ENCODE data around the gene SHH.

SHH gene

DNA sequence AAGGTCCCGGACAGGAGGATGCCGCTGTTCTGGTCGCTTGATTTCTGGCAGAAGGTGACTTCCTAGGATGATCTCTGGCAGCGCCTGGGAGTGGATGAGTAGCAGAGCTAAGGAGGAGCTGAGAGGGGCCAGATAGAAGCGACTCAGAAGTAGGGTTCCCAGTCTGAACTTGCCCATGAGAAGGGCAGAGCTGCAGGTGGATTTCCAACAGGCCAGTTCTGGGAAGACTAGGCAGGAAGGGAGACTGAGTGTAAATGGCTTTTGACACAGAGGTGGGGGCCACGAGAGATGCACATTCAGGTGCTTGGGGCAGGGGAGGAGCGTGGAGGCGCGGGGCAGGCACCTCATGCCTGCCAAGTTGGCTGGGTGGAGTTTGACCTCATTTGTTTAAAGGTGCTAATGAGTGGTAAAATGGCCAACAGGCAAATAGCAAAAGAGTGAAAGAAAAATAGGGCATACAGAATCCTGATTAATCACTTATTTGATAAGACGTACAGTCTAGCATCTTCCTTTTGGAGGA is 58.8 kb downstream of the SHH start:
- no peaks in the 10 kb centered on the region for H3K27me3 Mint-ChIP-seq (ENCODE audit: low read depth)
- H3K4me3 Mint-ChIP-seq: no peak overlapping the region
- H3K27ac Mint-ChIP-seq: no peak overlapping the region
- peaks cover 3% of the 10 kb centered on the region for H3K9me3 Mint-ChIP-seq
- peaks cover 41% of the 10 kb centered on the region for H3K4me1 Mint-ChIP-seq (ENCODE audit: low read depth)
- peaks cover 32% of the 10 kb centered on the region for H3K36me3 Mint-ChIP-seq (ENCODE audit: low read depth)

DNA sequence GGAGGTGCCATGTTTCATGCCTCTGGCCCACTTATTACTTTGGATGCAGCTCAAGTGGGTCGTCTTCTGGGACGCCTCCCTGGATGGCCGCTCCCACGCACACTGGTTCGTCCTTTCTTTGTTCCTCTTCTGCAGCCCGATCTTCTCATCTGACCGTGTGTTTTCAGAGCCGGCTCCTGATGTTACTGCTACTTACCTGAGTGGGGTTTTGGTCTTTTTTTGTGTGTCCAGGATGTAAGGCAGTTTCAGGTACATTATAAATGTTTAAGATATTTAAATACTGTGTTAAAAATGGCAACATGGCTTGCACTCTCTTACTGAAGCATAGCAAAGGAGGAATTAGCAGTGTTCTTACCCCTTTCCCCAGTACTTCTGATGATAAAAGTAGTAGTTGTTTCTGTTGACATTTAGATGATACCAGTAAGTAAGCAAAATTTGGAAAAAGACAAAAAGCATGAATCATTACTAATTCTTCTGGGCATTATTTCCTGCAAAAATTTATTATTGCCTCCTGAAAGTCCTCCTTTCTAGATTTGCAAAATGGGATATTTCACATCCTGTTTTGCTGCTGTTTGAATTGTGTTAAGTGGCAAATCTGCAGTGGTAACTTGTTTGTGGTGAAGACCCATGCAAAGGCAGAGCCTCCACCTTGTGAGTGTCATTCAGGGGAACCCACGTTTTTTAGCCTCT is 59.4 kb downstream of the SHH start:
- peak overlapping the region; percentile 34 for H3K27ac Mint-ChIP-seq
- H3K9me3 Mint-ChIP-seq: peaks cover 3% of the 10 kb centered on the region
- H3K36me3 Mint-ChIP-seq (ENCODE audit: low read depth): peaks cover 32% of the 10 kb centered on the region
- H3K4me1 Mint-ChIP-seq (ENCODE audit: low read depth): peaks cover 41% of the 10 kb centered on the region
- H3K4me3 Mint-ChIP-seq: no peak overlapping the region
- H3K27me3 Mint-ChIP-seq (ENCODE audit: low read depth): no peaks in the 10 kb centered on the region

DNA sequence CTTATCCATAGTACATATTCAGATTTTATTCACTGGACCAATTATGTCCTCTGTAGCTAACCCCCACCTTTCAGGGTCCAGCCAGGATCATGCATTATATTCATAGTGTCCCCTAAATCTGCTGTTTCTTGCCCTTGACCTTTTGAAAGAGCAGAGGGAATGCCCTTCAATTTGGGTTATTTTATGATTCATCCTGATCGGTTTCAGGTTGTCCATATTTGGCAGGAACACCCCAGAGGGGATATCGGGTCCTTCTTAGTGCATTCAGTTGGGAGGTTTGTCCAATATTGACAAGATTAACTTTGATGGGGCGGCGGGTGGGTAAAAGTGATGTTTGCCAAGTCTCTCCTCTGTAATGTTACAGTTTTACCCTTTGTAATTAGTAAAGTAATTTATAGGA is 60.9 kb downstream of the SHH start:
- H3K36me3 Mint-ChIP-seq (ENCODE audit: low read depth): peaks cover 29% of the 10 kb centered on the region
- H3K27me3 Mint-ChIP-seq (ENCODE audit: low read depth): no peaks in the 10 kb centered on the region
- H3K9me3 Mint-ChIP-seq: no peaks in the 10 kb centered on the region
- H3K4me3 Mint-ChIP-seq: no peak overlapping the region
- H3K4me1 Mint-ChIP-seq (ENCODE audit: low read depth): peaks cover 38% of the 10 kb centered on the region
- H3K27ac Mint-ChIP-seq: no peak overlapping the region

- Mint-ChIP-seq H3K4me3 (no peak overlapping the region), H3K27ac (no peak overlapping the region), H3K9me3 (no peaks in the 10 kb centered on the region), H3K27me3 (ENCODE audit: low read depth) (no peaks in the 10 kb centered on the region), H3K36me3 (ENCODE audit: low read depth) (peaks cover 35% of the 10 kb centered on the region), H3K4me1 (ENCODE audit: low read depth) (peaks cover 46% of the 10 kb centered on the region)
Observed at GRCh38 chr7:155750255-155751125, 61.8 kb downstream of the SHH start.

All from T-helper 1 cell treated with Interleukin-12 subunit alpha and Interleukin-12 subunit beta and Interleukin-4 antibody, amounts not matched to agents 30 μg/mL and 1 μg/mL, for 36 hours (primary cell).